Calu3 (cell line): ENCODE data around the gene TECR. TPM values are rescaled to one million over a fixed set of nuclear protein-coding genes. Genes with fewer than 3 reads are reported as not detected.
A peak's percentile ranks its signal among the peaks of the same experiment; 100 is the strongest.

Experiments
- BruUV-seq: library from RNA; stranded (reverse); fragments of 400-500 nt; replicated peaks from 2 replicates; lab custom pipeline; 2021; lab: Mats Ljungman, UMichigan
- CTCF ChIA-PET: fragments of 300-600 bp; sonication (Branson Sonifier 250); formaldehyde crosslinking; loops from one replicate; lab custom pipeline; 2022; ENCODE audit warnings: antibody characterized with exemption; lab: Charles Lee
- DNase-seq: peaks from one replicate; pipeline ENCODE4 v3.0.0; 2022
- H3K27ac Mint-ChIP-seq: one replicate; pipeline ENCODE4 v1.8.0; 2022; ENCODE audit warnings: mixed read lengths; ENCODE audit not compliant: unreplicated experiment
- H3K27me3 Mint-ChIP-seq: one replicate; pipeline ENCODE4 v1.8.0; 2022; ENCODE audit warnings: mixed read lengths; ENCODE audit not compliant: unreplicated experiment
- H3K36me3 Mint-ChIP-seq: one replicate; pipeline ENCODE4 v1.8.0; 2022; ENCODE audit warnings: mild to moderate bottlenecking, moderate library complexity, mixed read lengths; ENCODE audit not compliant: insufficient read depth, unreplicated experiment
- H3K4me1 Mint-ChIP-seq: one replicate; pipeline ENCODE4 v1.8.0; 2022; ENCODE audit warnings: mild to moderate bottlenecking, low read depth, mixed read lengths; ENCODE audit not compliant: unreplicated experiment
- H3K4me3 Mint-ChIP-seq: one replicate; pipeline ENCODE4 v1.8.0; 2022; ENCODE audit warnings: mild to moderate bottlenecking, low read depth, moderate library complexity, mixed read lengths; ENCODE audit not compliant: unreplicated experiment
- H3K9me3 Mint-ChIP-seq: one replicate; pipeline ENCODE4 v1.8.0; 2022; ENCODE audit warnings: low read depth, mixed read lengths; ENCODE audit not compliant: unreplicated experiment
- CTCF ChIP-seq: fragments of 200-600 bp; IDR thresholded peaks from one replicate; pipeline ENCODE4 v1.8.0; 2022; ENCODE audit warnings: antibody characterized with exemption; ENCODE audit not compliant: unreplicated experiment
- intact Hi-C: fragments of 100-400 bp; cut with micrococcal nuclease; formaldehyde crosslinking; loops from one replicate; pipeline ENCODE4 v1.10.0; 2022; ENCODE audit not compliant: unreplicated experiment
- total RNA-seq: library from RNA; stranded (reverse); gene quantifications from 2 replicates; pipeline ENCODE4 v1.2.3, GENCODE V29; 2022

Gene TECR
- total RNA-seq, 1 experiment from 2014 or later, result 162 TPM

GRCh38 chr19:14566712-14567077 lies 37.3 kb downstream of the TECR start:
- Mint-ChIP-seq H3K27ac (no peak overlapping the region), H3K36me3 (peaks cover 46% of the 10 kb centered on the region), H3K4me3 (no peak overlapping the region), H3K9me3 (no peaks in the 10 kb centered on the region), H3K4me1 (no peaks in the 10 kb centered on the region), H3K27me3 (no peaks in the 10 kb centered on the region)
- no TSS peak for BruUV-seq
- no peak for DNase-seq
- intact Hi-C loops, result no loop called here
- TF ChIP-seq CTCF, result no peak
- CTCF ChIA-PET, result no interaction called here

- Mint-ChIP-seq H3K36me3 (peaks cover 49% of the 10 kb centered on the region), H3K27me3 (no peaks in the 10 kb centered on the region), H3K27ac (no peak overlapping the region), H3K9me3 (no peaks in the 10 kb centered on the region), H3K4me1 (no peaks in the 10 kb centered on the region), H3K4me3 (no peak overlapping the region)
- no peak for TF ChIP-seq CTCF
- DNase-seq, result no peak
- CTCF ChIA-PET, result no interaction called here
- BruUV-seq, result no TSS peak
- intact Hi-C loops, result no loop called here
These were observed 37.7 kb downstream of the TECR start for GRCh38 chr19:14567079-14567478.

DNA sequence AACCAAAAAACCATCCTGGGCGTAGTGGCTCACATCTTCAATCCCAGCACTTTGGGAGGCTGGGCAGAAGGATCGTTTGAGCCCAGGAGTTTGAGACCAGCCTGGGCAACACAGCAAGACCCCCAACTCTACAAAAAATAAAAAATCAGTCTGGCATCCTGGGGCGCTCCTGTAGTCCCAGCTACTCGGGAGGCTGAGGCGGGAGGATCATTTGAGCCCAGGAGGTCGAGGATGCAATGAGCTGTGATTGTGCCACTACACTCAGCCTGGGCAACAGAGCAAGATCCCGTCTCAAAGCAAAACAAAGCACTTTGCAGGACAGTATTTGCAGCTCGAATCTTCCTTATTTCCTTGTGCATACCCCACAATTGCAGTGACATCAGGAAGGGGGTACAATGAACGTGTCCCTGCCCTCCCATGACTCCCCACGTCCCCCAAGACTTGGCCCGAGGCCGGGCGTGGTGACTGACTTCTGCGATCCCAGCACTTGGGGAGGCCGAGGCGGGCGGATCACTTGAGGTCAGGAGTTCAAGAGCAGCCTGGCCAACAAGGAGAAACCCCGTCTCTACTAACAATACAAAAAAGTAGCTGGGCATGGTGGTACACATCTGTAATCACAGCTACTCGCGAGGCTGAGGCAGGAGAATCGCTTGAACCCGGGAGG lies 41.6 kb downstream of the TECR start:
- Mint-ChIP-seq H3K4me1 (no peaks in the 10 kb centered on the region), H3K27me3 (no peaks in the 10 kb centered on the region), H3K9me3 (no peaks in the 10 kb centered on the region), H3K27ac (no peak overlapping the region), H3K36me3 (peaks cover 42% of the 10 kb centered on the region), H3K4me3 (peak overlapping the region; percentile 93)
- DNase-seq, result no peak
- no TSS peak for BruUV-seq
- TF ChIP-seq CTCF, result no peak
- intact Hi-C loops, result loop anchor here (5.0 kb wide), 1 partner anchor 316 kb away; the partner anchor contains the start of gene OR7A17
- CTCF ChIA-PET, result no interaction called here

GRCh38 chr19:14571695-14572490 lies 42.5 kb downstream of the TECR start, which contains the start of gene NDUFB7:
NDUFB7 (minus strand) TSS chr19:14572066; CDS start chr19:14572000, 66 bp downstream.
- Mint-ChIP-seq H3K9me3 (no peaks in the 10 kb centered on the region), H3K36me3 (peaks cover 38% of the 10 kb centered on the region), H3K27ac (peak within 1 kb of the TSS; percentile 20), H3K4me3 (peak within 1 kb of the TSS; percentile 93), H3K27me3 (no peaks in the 10 kb centered on the region), H3K4me1 (no peaks in the 10 kb centered on the region)
- TF ChIP-seq CTCF, result peak; percentile 42
- CTCF ChIA-PET, result interaction anchor here (0.5 to 0.6 kb wide), 2 partner anchors 115 to 560 kb away, joined by 3 to 4 read pairs; no protein-coding TSS in a partner anchor
- no TSS peak for BruUV-seq
- peak; percentile 88 for DNase-seq
- intact Hi-C loops, result loop anchor here (5.0 kb wide), 1 partner anchor 315 kb away; the partner anchor contains the start of gene OR7A17
